WTC11 (cell line): ENCODE data around the gene MYO15A.

Experiments used
- ATF1 ChIP-seq: sonication (generic); formaldehyde crosslinking; IDR thresholded peaks from 2 replicates; pipeline ENCODE4 v1.8.1; 2023; ENCODE audit warnings: mild to moderate bottlenecking, moderate library complexity, missing genetic modification reagents
- CBFB ChIP-seq: sonication (generic); formaldehyde crosslinking; IDR thresholded peaks from 2 replicates; pipeline ENCODE4 v1.8.1; 2022; ENCODE audit warnings: mild to moderate bottlenecking, low read depth, missing genetic modification reagents
- E2F5 ChIP-seq: sonication (generic); formaldehyde crosslinking; IDR thresholded peaks from 2 replicates; pipeline ENCODE4 v1.8.1; 2022; ENCODE audit warnings: mild to moderate bottlenecking, moderate library complexity, missing genetic modification reagents
- ESRRA ChIP-seq: sonication (generic); formaldehyde crosslinking; IDR thresholded peaks from 2 replicates; pipeline ENCODE4 v1.8.1; 2022; ENCODE audit warnings: mild to moderate bottlenecking, missing genetic modification reagents, borderline replicate concordance
- FOXK1 ChIP-seq: sonication (generic); formaldehyde crosslinking; IDR thresholded peaks from 2 replicates; pipeline ENCODE4 v1.8.0; 2022; ENCODE audit warnings: mild to moderate bottlenecking, moderate library complexity, missing genetic modification reagents
- JUN ChIP-seq: sonication (generic); formaldehyde crosslinking; IDR thresholded peaks from 2 replicates; pipeline ENCODE4 v1.8.0; 2023; ENCODE audit warnings: mild to moderate bottlenecking, missing genetic modification reagents
- PREB ChIP-seq: sonication (generic); formaldehyde crosslinking; IDR thresholded peaks from 2 replicates; pipeline ENCODE4 v1.8.1; 2022; ENCODE audit warnings: mild to moderate bottlenecking, missing genetic modification reagents, moderate library complexity, borderline replicate concordance
- ZNF416 ChIP-seq: fragments of 250-450 bp; sonication (Bioruptor Pico); IDR thresholded peaks from 2 replicates; pipeline ENCODE4 v1.9.0; 2021; ENCODE audit warnings: mild to moderate bottlenecking, inconsistent platforms
- TF ChIP-seq, protein P1 (sequence below): sonication (generic); formaldehyde crosslinking; IDR thresholded peaks from 2 replicates; pipeline ENCODE4 v1.8.0; 2022; ENCODE audit warnings: mild to moderate bottlenecking, missing genetic modification reagents
- TF ChIP-seq, protein P2 (sequence below): fragments of 200-600 bp; IDR thresholded peaks from 2 replicates; pipeline ENCODE4 v1.8.0; 2022; ENCODE audit warnings: antibody characterized with exemption
- TF ChIP-seq, protein P3 (sequence below): sonication (generic); formaldehyde crosslinking; conservative IDR thresholded peaks from 2 replicates; pipeline ENCODE4 v1.8.1; 2022; ENCODE audit warnings: mild to moderate bottlenecking, missing genetic modification reagents

DNA sequence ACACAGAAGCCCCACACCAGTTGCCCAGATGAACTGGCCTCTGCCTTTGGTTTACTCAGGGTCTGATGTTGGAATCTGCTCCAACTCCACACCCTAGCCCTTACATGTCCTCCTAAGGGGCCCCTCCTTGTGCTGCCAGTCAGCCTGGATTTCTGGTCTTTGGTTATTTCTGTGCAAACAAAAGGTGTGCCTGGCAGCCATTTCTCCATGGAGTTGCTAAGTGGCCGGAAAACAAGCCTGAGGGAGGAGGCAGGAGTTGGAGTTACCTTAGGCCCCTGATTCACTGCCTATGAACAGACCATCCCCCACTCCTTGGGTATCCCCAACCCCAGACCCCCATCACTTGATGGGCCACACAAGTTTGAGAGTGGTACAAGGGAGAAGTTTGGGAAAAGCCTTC is 70.6 kb downstream of the MYO15A start:
- TF ChIP-seq, protein P1, sequence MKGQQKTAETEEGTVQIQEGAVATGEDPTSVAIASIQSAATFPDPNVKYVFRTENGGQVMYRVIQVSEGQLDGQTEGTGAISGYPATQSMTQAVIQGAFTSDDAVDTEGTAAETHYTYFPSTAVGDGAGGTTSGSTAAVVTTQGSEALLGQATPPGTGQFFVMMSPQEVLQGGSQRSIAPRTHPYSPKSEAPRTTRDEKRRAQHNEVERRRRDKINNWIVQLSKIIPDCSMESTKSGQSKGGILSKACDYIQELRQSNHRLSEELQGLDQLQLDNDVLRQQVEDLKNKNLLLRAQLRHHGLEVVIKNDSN (CRISPR knock-in tag), result no peak
- TF ChIP-seq CBFB (no peak), ZNF416 (CRISPR knock-in tag) (no peak), ATF1 (CRISPR knock-in tag) (no peak), PREB (CRISPR knock-in tag) (no peak), FOXK1 (no peak), ESRRA (CRISPR knock-in tag) (no peak), JUN (CRISPR knock-in tag) (no peak), E2F5 (CRISPR knock-in tag) (no peak)
- TF ChIP-seq, protein P2, sequence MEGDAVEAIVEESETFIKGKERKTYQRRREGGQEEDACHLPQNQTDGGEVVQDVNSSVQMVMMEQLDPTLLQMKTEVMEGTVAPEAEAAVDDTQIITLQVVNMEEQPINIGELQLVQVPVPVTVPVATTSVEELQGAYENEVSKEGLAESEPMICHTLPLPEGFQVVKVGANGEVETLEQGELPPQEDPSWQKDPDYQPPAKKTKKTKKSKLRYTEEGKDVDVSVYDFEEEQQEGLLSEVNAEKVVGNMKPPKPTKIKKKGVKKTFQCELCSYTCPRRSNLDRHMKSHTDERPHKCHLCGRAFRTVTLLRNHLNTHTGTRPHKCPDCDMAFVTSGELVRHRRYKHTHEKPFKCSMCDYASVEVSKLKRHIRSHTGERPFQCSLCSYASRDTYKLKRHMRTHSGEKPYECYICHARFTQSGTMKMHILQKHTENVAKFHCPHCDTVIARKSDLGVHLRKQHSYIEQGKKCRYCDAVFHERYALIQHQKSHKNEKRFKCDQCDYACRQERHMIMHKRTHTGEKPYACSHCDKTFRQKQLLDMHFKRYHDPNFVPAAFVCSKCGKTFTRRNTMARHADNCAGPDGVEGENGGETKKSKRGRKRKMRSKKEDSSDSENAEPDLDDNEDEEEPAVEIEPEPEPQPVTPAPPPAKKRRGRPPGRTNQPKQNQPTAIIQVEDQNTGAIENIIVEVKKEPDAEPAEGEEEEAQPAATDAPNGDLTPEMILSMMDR, result no peak
- TF ChIP-seq, protein P3, sequence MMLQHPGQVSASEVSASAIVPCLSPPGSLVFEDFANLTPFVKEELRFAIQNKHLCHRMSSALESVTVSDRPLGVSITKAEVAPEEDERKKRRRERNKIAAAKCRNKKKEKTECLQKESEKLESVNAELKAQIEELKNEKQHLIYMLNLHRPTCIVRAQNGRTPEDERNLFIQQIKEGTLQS (CRISPR knock-in tag), result no peak
